Astrocyte (in vitro differentiated cells and primary cell): ENCODE data around the gene OCEL1.

Source experiments
- EZH2 ChIP-seq: IDR thresholded peaks from 2 replicates; pipeline ENCODE4 v1.6.1; 2012; ENCODE audit warnings: mild to moderate bottlenecking, low read length, inconsistent platforms; ENCODE audit not compliant: insufficient read depth
- TF ChIP-seq, protein P1 (sequence below): IDR thresholded peaks from 2 replicates; pipeline ENCODE4 v1.5.1; 2011; ENCODE audit warnings: low read depth, mild to moderate bottlenecking, inconsistent platforms, low read length, moderate library complexity; ENCODE audit not compliant: insufficient read depth

DNA sequence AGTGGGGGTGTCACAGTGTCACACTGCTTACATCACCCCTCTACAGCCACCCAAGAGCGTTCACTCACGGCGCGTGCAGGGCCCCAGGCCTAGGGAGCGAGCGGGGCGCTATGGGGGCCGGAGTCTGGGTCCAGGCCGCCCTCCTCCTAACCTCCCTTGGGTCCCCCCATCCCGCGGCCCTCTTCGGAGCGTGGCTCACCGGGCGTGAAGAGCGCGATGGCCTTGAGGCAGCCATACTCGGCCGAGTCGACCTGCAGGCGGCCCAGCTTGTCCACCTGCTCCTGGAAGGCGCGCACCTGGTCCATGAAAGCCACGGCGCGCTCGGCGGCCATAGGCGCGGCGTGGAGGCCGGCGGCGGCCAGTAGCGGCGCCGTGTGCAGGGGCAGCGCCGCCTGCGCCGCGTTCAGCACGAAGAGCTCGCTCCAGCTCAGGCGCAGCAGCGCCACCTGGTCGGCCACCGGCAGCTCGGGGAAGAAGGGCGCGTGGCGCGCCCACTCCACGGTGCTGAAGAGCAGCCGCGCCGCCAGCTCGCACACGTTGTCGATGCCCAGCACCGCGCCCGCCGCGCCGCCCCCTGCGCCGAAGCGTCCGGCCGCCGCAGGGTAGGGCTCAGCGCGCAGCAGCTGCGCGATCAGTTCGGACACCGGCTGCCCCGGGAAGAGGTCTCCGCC lies 9.4 kb downstream of the OCEL1 start:
- TF ChIP-seq, protein P1, sequence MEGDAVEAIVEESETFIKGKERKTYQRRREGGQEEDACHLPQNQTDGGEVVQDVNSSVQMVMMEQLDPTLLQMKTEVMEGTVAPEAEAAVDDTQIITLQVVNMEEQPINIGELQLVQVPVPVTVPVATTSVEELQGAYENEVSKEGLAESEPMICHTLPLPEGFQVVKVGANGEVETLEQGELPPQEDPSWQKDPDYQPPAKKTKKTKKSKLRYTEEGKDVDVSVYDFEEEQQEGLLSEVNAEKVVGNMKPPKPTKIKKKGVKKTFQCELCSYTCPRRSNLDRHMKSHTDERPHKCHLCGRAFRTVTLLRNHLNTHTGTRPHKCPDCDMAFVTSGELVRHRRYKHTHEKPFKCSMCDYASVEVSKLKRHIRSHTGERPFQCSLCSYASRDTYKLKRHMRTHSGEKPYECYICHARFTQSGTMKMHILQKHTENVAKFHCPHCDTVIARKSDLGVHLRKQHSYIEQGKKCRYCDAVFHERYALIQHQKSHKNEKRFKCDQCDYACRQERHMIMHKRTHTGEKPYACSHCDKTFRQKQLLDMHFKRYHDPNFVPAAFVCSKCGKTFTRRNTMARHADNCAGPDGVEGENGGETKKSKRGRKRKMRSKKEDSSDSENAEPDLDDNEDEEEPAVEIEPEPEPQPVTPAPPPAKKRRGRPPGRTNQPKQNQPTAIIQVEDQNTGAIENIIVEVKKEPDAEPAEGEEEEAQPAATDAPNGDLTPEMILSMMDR = no peak
- no peak for TF ChIP-seq EZH2
